ENCODE results near the gene B4GALT5.

Gene B4GALT5

GRCh38 chr20:49602345-49603208, 111.1 kb downstream of the B4GALT5 start:
- DNase-seq: no peak

GRCh38 chr20:49601153-49601924, 112.3 kb downstream of the B4GALT5 start:
- no peak for DNase-seq

- no peak for DNase-seq
Observed at GRCh38 chr20:49599746-49600113, 113.9 kb downstream of the B4GALT5 start.

- DNase-seq: no peak
Observed at GRCh38 chr20:49597825-49598395, 115.8 kb downstream of the B4GALT5 start.

GRCh38 chr20:49595811-49596561, 117.7 kb downstream of the B4GALT5 start:
- DNase-seq: no peak

DNA sequence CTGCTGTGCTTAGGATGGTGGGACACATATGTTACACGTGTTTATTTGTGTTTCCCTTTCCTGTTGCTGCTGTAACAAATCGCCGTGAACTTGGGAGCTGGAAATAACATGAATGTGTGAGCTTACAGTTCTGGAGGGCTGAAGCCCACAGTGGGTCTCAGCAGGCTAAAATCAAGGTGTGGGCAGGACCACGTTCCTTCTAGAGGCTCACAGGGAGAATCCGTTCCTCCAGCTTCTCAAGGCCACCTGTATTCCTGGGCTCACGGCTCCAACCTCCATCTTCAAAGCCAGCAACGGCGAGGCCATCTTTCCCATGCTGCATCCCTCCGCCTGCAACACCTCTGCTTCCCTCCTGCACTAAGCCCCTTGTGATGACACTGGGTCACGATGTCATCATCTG, 118.3 kb downstream of the B4GALT5 start:
- DNase-seq: no peak

GRCh38 chr20:49594931-49595315, 118.8 kb downstream of the B4GALT5 start:
- DNase-seq: no peak

DNA sequence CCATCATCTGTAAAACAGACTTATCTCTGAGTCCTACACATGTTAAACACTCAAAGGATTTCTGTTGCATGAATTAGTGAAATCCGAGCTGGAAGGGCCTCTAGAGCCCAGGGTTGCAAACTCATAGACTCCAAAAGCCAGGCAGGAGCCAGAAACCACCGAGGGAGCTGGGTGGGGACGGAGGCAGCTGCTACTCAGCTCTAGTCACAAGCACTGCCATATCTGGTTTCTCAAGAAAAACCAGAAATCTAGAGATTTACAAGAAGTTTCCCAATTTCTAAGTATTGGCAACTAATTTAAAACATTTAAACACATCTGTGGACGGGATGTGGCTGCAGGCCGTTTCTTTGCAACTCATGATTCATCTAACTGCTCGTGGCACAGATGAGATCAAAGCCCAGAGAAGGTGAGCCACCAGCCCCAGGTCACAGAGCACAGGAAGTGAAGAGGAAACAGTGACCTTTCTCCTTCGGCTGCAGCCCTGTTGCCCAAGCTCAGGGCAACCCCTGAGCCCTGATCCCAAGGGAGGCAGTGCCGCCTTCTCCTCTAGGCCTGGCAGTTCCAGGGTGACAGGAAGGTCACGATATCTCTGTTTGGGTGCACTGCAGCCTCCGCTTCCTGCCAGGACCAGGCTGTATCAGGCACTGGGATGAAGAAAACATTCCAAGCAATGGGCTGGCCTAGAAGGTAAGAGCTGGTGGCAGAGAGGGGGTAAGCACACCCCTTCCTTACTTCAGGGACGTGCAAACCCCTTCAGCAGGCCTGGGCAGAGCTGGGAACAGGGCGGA, 119.3 kb downstream of the B4GALT5 start:
- no peak for DNase-seq

DNA sequence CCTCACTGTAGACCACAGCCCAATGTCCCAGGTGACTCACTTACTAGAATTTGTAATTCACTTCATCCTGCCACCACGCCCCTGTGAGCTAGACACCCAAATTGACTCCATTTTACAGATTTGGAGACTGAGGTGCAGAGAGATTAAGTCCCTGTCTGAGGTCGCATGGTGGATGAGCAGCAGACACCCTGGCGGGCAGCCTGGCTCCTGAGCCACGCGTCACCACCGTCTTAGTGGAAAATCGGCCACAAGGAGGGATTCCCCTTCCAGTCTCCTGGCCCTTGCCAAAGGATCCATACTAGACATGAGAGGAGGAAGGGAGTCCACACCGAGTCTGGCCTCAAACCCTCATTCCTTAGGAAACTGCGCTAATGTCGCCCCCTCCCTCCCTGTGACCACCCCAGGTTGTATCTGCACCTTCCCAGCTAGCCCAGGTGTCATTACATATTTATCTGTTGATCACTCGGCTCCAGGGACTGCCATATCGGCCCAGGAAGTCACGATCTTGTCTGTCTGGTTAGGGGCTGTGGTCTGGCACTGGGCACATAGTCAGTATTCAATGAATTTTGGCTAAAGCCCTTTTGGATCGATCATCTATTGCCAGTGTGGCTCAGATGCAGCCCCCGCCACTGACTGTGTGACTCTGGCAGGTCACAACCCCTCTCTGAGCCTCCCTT, 120.1 kb downstream of the B4GALT5 start:
- no peak for DNase-seq

GRCh38 chr20:49592120-49592519, 121.6 kb downstream of the B4GALT5 start:
- DNase-seq: no peak

DNA sequence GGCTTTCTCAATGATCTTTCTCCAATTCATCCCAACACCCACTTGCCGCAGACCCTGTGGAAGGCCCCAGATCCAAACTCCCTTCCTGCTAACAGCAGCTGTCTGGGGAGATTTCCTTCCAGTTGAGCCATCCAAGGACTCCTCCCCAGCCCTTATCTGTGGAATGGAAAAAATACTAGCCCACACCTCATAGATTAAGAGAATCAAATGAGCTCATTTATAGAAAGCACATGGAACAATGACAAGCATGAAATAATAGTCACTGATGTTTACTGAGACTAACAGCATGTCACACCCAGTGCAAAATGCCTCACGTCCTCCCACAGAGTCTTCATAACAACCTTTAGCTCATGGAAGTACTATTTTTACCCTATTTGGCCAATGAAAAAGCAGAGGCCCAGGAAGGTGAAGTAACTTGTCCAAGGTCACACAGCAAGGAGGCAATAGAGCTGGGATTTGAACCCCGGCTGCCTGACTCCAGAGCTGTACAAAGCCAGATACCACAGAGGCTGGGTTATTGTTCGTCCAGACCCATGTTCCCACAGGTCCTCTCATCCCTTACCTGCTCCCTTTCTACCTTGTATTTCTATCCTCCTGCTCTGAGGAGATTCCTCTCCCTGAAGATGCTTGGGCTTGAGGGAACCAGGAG, 122.3 kb downstream of the B4GALT5 start:
- DNase-seq: no peak

DNA sequence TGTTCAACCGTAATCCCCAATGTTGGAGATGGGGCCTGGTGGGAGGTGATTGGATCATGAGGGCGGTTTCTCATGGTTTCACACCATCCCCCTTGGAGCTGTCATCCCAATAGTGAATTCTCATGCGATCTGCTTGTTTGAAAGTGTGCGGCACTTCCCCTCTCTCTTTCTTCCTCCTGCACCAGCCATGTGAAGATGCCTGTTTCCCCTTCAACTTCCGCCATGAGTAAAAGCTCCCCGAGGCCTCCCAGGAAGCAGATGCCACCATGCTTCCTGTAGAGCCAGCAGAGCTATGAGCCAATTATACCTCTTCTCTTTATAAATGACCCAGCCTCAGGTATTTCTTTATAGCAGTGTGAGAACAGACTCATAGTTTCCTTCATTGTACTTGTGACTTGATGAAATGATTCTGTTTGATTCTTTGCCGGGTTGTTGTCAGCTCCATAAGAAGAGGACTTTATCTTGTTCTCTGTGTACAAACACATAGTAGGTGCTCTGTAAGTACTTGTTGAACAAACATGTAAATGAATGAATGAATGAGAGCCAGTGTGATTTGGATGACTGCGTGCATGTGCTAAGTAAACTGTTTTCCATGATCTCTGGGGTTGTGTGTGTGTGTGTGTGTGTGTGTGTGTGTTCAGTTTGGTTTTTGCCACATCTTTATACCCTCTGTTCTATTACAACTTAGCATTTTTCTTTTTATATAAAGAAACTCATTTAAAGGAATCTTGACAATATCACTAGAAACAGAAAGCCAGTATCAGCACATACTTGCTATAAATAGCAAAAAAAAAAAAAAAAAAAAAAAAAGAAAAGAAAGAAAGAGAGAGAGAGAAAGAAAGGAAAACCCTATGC, 123.3 kb downstream of the B4GALT5 start:
- DNase-seq: no peak

GRCh38 chr20:49589747-49590146, 123.9 kb downstream of the B4GALT5 start:
- DNase-seq: no peak

DNA sequence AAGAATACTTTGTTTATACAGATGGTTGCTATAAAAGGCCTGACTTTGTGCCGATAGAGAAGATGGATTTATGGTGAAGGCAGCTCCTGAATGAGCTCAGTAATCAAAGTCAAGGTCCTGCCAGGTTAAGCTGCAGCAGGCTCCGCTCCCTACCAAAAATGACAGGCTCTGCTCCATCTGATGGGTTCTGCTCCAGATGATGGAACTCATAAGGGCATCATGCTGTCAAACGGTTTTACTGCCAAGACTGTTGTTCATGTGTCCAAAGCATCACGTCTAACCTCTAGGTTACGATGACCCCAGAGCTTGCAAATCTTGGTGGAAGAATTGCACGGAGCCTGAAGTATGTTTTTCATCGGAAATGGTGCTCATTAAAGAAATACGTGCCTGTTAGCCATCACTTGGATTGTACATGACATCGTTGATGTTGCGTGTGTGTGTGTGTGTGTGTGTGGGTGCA, 126.5 kb downstream of the B4GALT5 start:
- no peak for DNase-seq

GRCh38 chr20:49585585-49586245, 128.0 kb downstream of the B4GALT5 start:
- no peak for DNase-seq

DNA sequence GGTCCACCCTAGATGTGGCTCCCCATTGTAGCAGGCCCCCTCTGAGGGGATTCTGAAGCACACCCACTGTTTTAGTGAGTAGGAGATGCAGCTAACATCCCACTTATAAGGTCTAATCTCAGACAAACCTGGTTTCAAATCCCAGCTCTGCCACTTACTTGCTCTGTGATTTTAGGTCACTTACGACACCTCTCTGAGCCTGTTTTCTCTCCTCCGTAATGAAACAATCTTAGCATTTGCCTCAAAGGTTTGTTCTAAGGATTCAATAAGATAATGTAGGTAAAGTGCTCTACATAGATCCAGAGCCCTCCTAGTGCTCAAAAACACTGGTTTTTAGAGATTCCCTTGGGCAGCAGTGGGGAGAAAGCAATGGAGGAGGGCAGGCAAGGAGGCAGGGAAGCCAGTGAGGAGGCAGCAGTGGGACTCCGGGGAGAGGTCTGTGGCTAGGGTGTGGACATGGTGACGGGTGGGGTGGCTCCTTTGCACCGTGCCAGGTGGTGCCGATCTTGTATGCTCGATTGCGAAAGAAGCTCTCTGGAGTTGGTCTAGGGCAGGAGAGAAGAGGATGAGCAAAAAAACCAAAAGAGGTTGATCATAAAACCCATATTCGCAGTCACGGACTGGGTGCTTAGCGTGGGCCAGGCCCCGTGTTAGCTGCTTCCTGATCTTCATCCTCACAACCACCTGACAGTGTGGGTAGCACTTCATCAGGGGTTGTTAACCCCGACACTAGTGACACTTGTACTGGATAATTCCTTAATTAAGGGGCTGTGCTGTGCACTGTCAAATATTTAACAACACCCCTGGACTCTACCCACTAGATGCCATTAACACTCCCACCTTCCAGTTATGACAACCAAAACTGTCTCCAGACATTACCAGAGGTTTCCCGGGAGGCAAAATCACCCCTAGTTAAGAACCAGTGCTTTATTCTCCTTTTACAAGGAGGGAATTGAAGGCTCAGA, 129.0 kb downstream of the B4GALT5 start:
- DNase-seq: no peak

DNA sequence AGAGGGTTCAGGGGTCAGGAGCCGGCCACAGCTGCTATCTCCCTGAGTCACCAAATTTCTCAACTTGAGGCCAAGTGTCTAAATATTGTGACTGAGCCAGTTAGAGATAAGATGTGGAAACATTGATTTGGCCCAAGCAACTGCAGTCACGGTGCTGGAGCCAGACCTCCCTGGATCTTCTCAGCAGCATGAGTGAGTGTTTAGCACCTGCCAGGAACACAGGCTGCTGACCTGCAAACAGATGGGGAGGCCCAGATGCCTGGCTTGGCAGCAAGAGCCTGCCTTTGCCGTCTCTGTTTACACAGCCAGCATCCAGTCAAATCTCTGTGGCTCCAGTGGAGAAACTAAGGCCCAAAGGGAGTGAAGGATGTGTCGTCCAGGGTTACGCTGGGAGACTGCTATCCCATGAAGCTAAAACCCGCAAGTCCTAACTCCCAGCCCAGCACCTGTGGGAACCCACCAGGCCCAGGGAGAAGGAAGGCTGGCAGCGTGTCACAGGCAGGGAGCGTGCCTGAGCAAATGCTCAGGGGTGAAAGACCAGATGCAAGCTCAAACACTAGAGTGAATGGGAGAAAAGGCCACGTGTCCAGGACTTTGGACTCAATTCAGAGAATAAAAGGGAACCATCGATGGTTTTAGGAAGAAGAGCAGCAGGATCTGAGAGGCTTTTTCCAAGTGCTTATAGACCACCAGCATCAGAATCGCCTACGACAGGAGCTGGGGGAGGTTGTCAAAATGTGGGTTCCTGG, 129.8 kb downstream of the B4GALT5 start:
- no peak for DNase-seq

DNA sequence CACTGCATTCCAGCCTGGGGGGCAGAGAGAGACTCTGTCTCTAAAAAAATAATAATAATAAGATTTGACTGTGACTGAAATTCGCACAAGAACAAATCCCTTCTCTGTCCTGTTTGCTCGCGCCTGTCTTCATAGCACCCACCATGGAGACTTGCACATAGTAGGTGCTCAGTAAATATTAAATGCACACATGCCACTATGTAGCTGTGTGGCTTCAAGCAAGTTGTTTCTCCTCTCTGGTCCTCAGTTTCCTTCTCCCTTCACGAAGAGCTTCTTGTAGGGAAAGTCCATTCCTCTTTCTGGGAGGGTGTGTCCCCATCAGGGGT, 130.4 kb downstream of the B4GALT5 start:
- no peak for DNase-seq

All from NCI-H1105 (cell line).